COLO668 (cell line): ENCODE data around the gene TMEM94.
"Not testable (repeated sequence)": the region's sequence is repeated elsewhere in the genome, so short reads cannot be mapped to it uniquely, and the experiment has no call there.

Experiments used
- DNase-seq: peaks from one replicate; lab custom pipeline; 2025; ENCODE audit not compliant: unreplicated experiment; lab: John Stamatoyannopoulos, UW

The TMEM94 gene

DNA sequence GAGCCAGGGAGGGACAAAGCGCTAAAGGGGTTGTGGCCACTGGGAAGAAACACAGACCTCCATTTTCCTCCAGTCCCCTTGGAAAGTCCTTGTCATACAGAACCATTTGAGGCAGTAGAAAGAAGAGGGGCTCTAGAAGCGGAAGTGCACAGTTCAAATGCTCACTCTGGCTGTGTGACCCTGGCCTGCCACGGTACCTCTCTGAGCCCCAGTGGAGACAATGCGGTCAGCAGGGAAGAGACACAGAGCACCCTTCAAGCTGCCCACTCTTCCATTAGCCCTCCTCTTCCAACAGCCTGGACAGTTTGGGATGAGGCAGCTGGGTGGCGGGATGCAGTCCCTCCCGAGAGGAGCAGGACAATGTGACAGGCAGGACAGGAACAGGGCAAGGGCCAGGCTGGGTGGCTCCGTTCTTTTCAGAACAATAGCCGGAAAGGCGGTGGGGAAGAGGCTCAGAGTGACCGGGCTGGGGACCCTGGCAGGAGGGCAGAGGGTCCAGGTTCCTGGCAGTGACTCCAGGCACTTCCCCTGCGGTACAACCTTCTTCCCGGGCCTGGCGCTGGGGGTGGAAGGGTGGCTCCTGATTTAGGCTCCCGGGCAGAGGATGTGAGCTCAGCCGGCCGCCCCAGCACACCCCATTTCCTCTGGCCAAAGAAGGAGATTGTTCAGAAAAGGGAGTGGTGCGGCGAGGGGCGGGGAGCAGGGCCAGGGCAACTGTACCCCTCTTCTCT, 53.3 kb downstream of the TMEM94 start:
- DNase-seq, result no peak

GRCh38 chr17:75511270-75511609, 54.8 kb downstream of the TMEM94 start:
- DNase-seq, result no peak

DNA sequence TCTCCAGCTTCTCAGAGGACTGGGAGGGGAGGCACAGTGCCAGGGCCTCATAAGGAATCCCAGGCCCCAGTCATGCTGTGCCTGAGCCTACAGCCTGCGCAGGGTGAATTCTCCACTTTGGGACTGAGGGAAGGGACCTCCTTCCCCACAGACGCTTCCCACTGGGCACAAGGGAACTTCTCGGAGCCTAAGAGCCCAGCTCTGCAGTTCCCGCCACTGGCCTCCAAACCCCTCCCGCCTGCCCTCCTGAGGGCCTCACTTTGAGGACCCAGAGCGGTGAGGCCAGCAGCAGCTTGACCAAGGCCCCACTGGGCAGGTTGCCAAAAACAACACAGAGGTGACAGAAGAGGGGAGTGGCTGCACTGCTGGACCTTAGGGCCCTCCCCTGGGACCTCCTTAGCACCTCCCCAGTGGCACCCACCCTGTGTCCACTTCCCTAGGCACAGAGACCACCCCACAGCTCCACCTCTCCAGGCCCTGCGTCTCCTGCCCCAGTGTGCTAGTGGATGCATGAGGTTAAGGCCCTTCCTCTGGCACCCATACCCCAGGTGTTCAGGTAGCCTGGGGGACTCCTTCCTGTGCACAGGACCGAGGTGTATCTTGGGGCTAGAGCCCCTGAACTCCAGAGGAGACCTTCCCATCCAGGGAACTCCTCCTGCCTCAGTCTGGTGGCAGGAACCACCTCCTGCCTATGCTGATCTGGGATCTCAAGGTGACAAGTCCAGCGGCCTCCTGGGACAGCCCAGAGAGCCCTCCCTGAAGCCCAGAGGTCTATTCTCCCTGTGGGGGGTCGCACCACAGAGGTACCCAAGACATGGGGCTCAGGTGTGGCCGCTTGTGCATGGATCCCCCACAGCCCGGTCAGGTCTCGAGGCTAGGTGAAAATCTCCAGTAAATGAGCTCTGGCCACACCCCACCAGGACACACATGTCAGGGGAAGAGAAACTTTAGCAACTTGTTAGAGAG, 55.5 kb downstream of the TMEM94 start:
- DNase-seq, result peak; percentile 38

DNA sequence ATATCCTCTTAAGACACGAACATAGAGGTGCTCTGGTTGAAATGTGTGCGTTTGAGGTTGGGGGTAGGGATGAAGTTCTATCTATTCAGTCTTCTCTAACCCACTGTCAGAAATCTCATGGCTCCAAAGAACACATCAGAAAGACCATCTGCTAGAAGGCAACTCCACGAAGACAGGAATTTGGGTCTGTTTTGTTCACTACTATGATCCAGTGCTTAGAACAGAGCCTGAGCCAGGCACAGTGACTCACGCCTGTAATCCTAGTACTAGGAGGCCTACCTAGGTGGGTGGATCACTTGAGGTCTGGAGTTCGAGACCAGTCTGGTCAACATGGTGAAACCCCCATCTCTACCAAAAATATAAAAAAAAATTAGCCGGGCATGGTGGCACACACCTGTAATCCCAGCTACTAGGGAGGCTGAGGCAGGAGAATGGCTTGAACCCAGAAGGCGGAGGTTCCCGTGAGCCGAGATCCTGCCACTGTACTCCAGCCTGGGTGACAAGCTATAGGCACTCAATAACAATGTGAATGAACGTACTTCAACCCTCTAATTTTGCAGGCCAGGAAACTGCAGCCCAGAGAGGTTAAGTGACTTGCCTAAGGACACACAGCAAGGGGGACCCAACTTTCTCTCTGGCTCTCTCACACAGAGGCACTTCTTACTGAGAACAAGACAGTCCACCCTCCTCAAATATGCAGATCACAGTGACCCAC, 56.6 kb downstream of the TMEM94 start:
- no peak for DNase-seq

DNA sequence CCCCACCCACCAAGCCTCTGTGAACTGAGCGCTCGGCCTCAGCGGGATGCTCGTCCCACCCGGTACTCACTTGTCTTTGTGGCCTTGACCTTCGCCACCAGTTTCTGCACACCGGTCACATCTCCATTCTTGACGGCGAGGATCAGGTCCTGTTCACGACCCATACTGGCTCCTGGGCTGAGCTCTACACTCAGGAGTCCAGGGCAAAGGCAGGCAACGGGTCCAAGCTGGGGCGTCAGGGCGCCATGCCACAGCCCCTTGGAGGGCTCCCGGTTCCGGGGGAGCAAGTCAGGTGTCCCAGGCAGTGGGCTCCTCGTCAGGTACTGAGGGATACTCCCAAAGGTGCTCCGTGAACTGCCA, 57.2 kb downstream of the TMEM94 start:
- no peak for DNase-seq

- peak; percentile 32 for DNase-seq
Observed at GRCh38 chr17:75514299-75514918, 58.0 kb downstream of the TMEM94 start.

- no peak for DNase-seq
Observed at GRCh38 chr17:75514919-75515495, 58.6 kb downstream of the TMEM94 start.

DNA sequence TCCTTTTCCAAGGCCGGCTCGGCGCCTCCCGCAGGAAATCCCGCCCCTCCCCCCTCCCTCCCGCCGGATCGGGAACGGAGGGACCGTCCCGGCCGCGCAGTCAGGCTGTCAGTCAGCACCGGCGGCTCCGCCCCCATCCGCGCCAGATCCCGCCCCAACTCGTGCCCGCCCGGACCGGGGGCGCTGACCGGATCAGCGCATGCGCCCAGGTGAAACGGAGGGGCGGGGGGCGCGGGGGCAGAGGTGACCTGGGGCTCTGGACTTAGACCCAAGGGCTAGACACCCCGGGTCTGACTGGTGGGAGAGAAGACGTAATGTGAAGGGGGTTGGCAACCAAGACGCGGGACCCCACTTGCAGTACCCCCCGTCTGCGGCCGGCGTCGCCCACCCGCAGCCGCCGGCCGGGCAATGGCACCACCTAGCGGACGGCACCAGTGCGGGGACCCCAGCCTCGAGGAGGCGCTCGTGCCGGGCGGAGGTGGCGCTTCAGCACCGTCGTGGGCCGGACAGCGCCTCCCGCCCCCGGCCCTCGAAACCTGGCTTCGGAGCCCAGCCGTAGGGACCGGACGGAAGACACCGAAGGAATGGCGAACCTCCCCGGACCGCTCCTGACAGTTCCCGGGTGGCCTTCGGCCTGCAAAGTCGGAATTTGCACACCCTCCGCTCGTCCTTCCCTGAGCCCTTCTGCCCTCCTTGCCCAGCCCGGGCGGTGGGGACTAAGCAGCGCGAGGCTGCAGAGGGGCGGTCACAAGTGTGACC, 59.2 kb downstream of the TMEM94 start, which contains the start of gene CASKIN2:
Gene CASKIN2 (minus strand): TSS at position 42 of the 759 bp plus-strand sequence. CDS start 1,733 bp downstream, outside the sequence.
- DNase-seq, result peak; percentile 90

GRCh38 chr17:75516255-75516618, 59.8 kb downstream of the TMEM94 start, which contains the start of gene TSEN54:
TSS of gene TSEN54 (plus strand) at chr17:75516528. CDS start at chr17:75516561, 33 bp downstream.
- peak; percentile 91 for DNase-seq

- DNase-seq, result peak; percentile 43
Observed at GRCh38 chr17:75516619-75517296, 60.3 kb downstream of the TMEM94 start.

DNA sequence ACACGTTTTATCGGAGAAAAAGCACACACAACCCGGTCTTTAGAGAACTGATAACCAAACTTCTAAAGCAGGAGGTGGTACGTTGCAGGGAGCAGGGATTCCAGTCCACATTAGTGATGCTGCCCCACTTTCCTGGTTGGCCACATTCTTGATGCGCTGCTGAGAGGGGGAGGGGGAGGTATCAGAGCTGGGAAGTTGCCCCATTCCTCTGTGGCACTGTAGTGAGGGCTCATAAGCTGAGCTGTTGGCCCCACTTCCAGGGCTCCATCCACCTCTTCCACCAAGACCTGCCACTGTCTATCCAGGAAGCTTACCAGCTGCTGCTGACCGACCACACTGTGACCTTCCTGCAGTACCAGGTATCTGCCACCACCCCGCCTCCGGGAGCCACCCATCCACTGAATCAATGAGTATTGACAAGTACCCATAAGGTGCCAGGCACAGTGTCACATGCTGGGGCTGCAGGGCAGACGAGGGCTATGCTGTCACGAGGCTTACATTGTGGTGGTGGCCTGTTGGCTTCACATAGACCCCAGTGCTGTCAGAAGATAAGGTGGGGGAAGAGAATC, 60.9 kb downstream of the TMEM94 start:
- DNase-seq, result peak; percentile 43

- DNase-seq, result no peak
Observed at GRCh38 chr17:75518201-75518600, 61.8 kb downstream of the TMEM94 start.

GRCh38 chr17:75518983-75519537, 62.6 kb downstream of the TMEM94 start:
- no peak for DNase-seq

DNA sequence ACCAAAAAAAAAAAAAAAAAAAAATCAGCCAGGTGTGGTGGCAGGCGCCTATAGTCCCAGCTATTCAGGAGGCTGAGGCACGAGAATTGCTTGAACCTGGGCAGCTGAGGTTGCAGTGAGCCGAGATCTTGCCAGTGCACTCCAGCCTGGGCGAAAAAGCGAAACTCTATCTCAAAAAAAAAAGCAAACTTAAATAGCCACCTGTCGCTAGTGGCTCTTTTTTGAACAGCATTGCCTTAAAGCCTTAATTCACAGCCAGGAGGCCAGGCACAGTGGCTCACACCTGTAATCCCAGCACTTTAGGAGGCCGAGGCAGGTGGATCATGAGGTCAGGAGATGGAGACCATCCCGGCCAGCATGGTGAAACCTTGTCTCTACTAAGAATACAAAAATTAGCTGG, 64.0 kb downstream of the TMEM94 start:
- not testable (repeated sequence) for DNase-seq

GRCh38 chr17:75521290-75521689, 64.9 kb downstream of the TMEM94 start:
- DNase-seq, result no peak

- no peak for DNase-seq
Observed at GRCh38 chr17:75521951-75522727, 65.7 kb downstream of the TMEM94 start.

DNA sequence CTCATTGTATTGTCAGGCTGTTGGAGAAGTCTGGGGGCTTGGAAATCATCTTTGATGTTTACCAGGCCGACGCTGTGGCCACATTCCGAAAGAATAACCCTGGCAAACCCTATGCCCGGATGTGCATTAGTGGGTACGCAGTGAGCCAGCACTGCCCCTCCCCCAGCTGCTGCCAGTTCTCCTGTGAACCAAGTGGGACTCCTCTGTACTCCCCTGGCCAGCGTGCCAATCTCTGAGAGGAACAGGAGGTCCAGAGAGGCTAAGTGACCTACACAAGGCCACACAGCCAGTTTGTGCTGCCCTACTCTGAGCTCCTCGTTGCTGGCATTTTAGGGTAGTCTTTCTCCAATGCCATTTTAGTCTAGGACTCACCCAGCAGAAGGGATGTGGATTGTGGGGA, 67.2 kb downstream of the TMEM94 start:
- DNase-seq, result no peak
